HepG2 (cell line): Measurements from ENCODE around the gene NISCH. TPM values are rescaled to one million over a fixed set of nuclear protein-coding genes. Genes with fewer than 3 reads are reported as not detected.

ENCODE experiments used
- AHR ChIP-seq: IDR thresholded peaks from 2 replicates; pipeline ENCODE4 v1.6.1; 2018; ENCODE audit warnings: missing genetic modification reagents, missing compliant biosample characterization
- ARNTL ChIP-seq: sonication (generic); formaldehyde crosslinking; IDR thresholded peaks from 2 replicates; pipeline ENCODE4 v1.4.0; 2020; ENCODE audit warnings: mild to moderate bottlenecking, missing genetic modification reagents
- CC2D1A ChIP-seq: sonication (generic); formaldehyde crosslinking; IDR thresholded peaks from 2 replicates; pipeline ENCODE4 v1.8.1; 2023; ENCODE audit warnings: mild to moderate bottlenecking, missing genetic modification reagents
- FOSL1 ChIP-seq: sonication (generic); formaldehyde crosslinking; IDR thresholded peaks from 2 replicates; pipeline ENCODE4 v1.9.0; 2021; ENCODE audit warnings: missing genetic modification reagents, borderline replicate concordance
- GFI1 ChIP-seq: sonication (generic); formaldehyde crosslinking; IDR thresholded peaks from 2 replicates; pipeline ENCODE4 v1.5.0; 2020; ENCODE audit warnings: missing genetic modification reagents, mild to moderate bottlenecking, borderline replicate concordance
- HDAC1 ChIP-seq: sonication (generic); formaldehyde crosslinking; IDR thresholded peaks from 2 replicates; pipeline ENCODE4 v1.5.1; 2020; ENCODE audit warnings: mild to moderate bottlenecking, missing genetic modification reagents
- JUN ChIP-seq: sonication (generic); formaldehyde crosslinking; IDR thresholded peaks from 2 replicates; pipeline ENCODE4 v1.4.0; 2020; ENCODE audit warnings: mild to moderate bottlenecking, missing genetic modification reagents
- KAT8 ChIP-seq: IDR thresholded peaks from 2 replicates; pipeline ENCODE4 v1.6.1; 2016; ENCODE audit warnings: missing genetic modification reagents, missing compliant biosample characterization
- NPAS2 ChIP-seq: sonication (generic); formaldehyde crosslinking; IDR thresholded peaks from 2 replicates; pipeline ENCODE4 v1.8.0; 2022; ENCODE audit warnings: mild to moderate bottlenecking, missing genetic modification reagents, borderline replicate concordance
- PCBP1 ChIP-seq: fragments of 200-400 bp; formaldehyde crosslinking; IDR thresholded peaks from 2 replicates; pipeline ENCODE4 v1.6.1; 2017; ENCODE audit warnings: mild to moderate bottlenecking, low read depth, low read length, borderline replicate concordance
- SIX4 ChIP-seq: sonication (generic); formaldehyde crosslinking; IDR thresholded peaks from 2 replicates; pipeline ENCODE4 v1.4.0; 2020; ENCODE audit warnings: missing genetic modification reagents
- SMARCE1 ChIP-seq: fragments of 450-650 bp; IDR thresholded peaks from 2 replicates; pipeline ENCODE4 v1.6.1; 2017; ENCODE audit warnings: borderline replicate concordance
- TRIM24 ChIP-seq: sonication (generic); formaldehyde crosslinking; IDR thresholded peaks from 2 replicates; pipeline ENCODE4 v1.8.0; 2022; ENCODE audit warnings: mild to moderate bottlenecking, missing genetic modification reagents
- ZNF530 ChIP-seq: sonication (generic); formaldehyde crosslinking; IDR thresholded peaks from 2 replicates; pipeline ENCODE4 v1.5.0; 2020; ENCODE audit warnings: low read depth, mild to moderate bottlenecking, missing genetic modification reagents
- ZNF605 ChIP-seq: sonication (generic); formaldehyde crosslinking; IDR thresholded peaks from 2 replicates; pipeline ENCODE4 v1.8.0; 2022; ENCODE audit warnings: mild to moderate bottlenecking, missing genetic modification reagents
- ZNF749 ChIP-seq: sonication (generic); formaldehyde crosslinking; IDR thresholded peaks from 2 replicates; pipeline ENCODE4 v1.8.0; 2022; ENCODE audit warnings: mild to moderate bottlenecking, missing genetic modification reagents, moderate library complexity, borderline replicate concordance
- ZNF773 ChIP-seq: sonication (generic); formaldehyde crosslinking; IDR thresholded peaks from 2 replicates; pipeline ENCODE4 v1.4.0; 2020; ENCODE audit warnings: missing genetic modification reagents, borderline replicate concordance
- ZNF782 ChIP-seq: sonication (generic); formaldehyde crosslinking; IDR thresholded peaks from 2 replicates; pipeline ENCODE4 v1.4.0; 2020; ENCODE audit warnings: missing genetic modification reagents, mild to moderate bottlenecking, borderline replicate concordance
- polyA plus RNA-seq, 8 experiments: library from polyadenylated mRNA; depleted of rRNA in 3 of 8; stranded (reverse) in 7 of 8; unstranded in 1 of 8; fragments of >200 nt; fragmentation: Illumina TruSeq in 4 of 8; extraction: Trizol in 4 of 8; gene quantifications; 2 replicates each; pipeline versions ENCODE4 v1.2.1 to v1.2.3, GENCODE V29; 2011 to 2016; ENCODE audit warnings: low read depth in 4 of 8, missing spikeins in 1 of 8, mixed read lengths in 1 of 8; ENCODE audit not compliant: insufficient read depth in 1 of 8
- total RNA-seq, 5 experiments: library from RNA; depleted of rRNA; stranded (reverse); fragments of >200 nt; fragmentation: Illumina TruSeq; extraction: Trizol; gene quantifications; 2 replicates each; pipeline ENCODE4 v1.2.3, GENCODE V29; 2016; ENCODE audit warnings: low read depth in 1 of 5
- TF ChIP-seq, protein P1 (sequence below): IDR thresholded peaks from 2 replicates; pipeline ENCODE4 v1.6.1; 2016; ENCODE audit warnings: missing genetic modification reagents, missing compliant biosample characterization
- TF ChIP-seq, protein P2 (sequence below): IDR thresholded peaks from 2 replicates; pipeline ENCODE4 v1.6.1; 2016; ENCODE audit warnings: missing compliant biosample characterization, missing genetic modification reagents, borderline replicate concordance
- TF ChIP-seq, protein P3 (sequence below): sonication (generic); formaldehyde crosslinking; IDR thresholded peaks from 2 replicates; pipeline ENCODE4 v1.4.0; 2020; ENCODE audit warnings: missing genetic modification reagents
- TF ChIP-seq, protein P4 (sequence below): sonication (generic); formaldehyde crosslinking; IDR thresholded peaks from 2 replicates; pipeline ENCODE4 v1.4.0; 2020; ENCODE audit warnings: missing genetic modification reagents, mild to moderate bottlenecking, borderline replicate concordance
- TF ChIP-seq, protein P5 (sequence below): IDR thresholded peaks from 2 replicates; pipeline ENCODE4 v1.6.1; 2012; ENCODE audit warnings: low read length, improper control_type of control experiment

NISCH gene
- total and polyA plus RNA-seq, 2 of the 13 experiments (the other 11 are each of a cell fraction or from before 2014, with no cell fraction given): 27.0 to 47.6 TPM

GRCh38 chr3:52429779-52430415 lies 25.5 kb upstream of the NISCH start (continued):
- TF ChIP-seq SIX4: no peak
- no peak for TF ChIP-seq CC2D1A
- TF ChIP-seq, protein P1, sequence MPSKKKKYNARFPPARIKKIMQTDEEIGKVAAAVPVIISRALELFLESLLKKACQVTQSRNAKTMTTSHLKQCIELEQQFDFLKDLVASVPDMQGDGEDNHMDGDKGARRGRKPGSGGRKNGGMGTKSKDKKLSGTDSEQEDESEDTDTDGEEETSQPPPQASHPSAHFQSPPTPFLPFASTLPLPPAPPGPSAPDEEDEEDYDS (CRISPR knock-in tag): peak; percentile 70; the same call in 1 of the 2 replicates
- no peak for TF ChIP-seq TRIM24 (CRISPR knock-in tag)
- TF ChIP-seq, protein P2, sequence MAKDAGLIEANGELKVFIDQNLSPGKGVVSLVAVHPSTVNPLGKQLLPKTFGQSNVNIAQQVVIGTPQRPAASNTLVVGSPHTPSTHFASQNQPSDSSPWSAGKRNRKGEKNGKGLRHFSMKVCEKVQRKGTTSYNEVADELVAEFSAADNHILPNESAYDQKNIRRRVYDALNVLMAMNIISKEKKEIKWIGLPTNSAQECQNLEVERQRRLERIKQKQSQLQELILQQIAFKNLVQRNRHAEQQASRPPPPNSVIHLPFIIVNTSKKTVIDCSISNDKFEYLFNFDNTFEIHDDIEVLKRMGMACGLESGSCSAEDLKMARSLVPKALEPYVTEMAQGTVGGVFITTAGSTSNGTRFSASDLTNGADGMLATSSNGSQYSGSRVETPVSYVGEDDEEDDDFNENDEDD (CRISPR knock-in tag): peak; percentile 67; the same call in 1 of the 2 replicates
- TF ChIP-seq NPAS2 (CRISPR knock-in tag): no peak
- no peak; the same call in 1 of the 2 replicates for TF ChIP-seq AHR (CRISPR knock-in tag)
- peak; percentile 48 for TF ChIP-seq KAT8 (CRISPR knock-in tag)
- TF ChIP-seq ZNF605 (CRISPR knock-in tag): peak; percentile 69
- TF ChIP-seq, protein P3, sequence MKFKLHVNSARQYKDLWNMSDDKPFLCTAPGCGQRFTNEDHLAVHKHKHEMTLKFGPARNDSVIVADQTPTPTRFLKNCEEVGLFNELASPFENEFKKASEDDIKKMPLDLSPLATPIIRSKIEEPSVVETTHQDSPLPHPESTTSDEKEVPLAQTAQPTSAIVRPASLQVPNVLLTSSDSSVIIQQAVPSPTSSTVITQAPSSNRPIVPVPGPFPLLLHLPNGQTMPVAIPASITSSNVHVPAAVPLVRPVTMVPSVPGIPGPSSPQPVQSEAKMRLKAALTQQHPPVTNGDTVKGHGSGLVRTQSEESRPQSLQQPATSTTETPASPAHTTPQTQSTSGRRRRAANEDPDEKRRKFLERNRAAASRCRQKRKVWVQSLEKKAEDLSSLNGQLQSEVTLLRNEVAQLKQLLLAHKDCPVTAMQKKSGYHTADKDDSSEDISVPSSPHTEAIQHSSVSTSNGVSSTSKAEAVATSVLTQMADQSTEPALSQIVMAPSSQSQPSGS (CRISPR knock-in tag): peak; percentile 95
- TF ChIP-seq GFI1 (CRISPR knock-in tag): peak; percentile 99
- peak; percentile 100 for TF ChIP-seq JUN (CRISPR knock-in tag)
- no peak for TF ChIP-seq ZNF530 (CRISPR knock-in tag)
- no peak for TF ChIP-seq SMARCE1
- no peak for TF ChIP-seq ZNF782 (CRISPR knock-in tag)
- peak; percentile 62 for TF ChIP-seq ARNTL (CRISPR knock-in tag)
- no peak; the same call in 1 of the 2 replicates for TF ChIP-seq ZNF749
- no peak for TF ChIP-seq PCBP1
- no peak for TF ChIP-seq ZNF773 (CRISPR knock-in tag)
- peak; percentile 84 for TF ChIP-seq HDAC1 (CRISPR knock-in tag)
- TF ChIP-seq, protein P4, sequence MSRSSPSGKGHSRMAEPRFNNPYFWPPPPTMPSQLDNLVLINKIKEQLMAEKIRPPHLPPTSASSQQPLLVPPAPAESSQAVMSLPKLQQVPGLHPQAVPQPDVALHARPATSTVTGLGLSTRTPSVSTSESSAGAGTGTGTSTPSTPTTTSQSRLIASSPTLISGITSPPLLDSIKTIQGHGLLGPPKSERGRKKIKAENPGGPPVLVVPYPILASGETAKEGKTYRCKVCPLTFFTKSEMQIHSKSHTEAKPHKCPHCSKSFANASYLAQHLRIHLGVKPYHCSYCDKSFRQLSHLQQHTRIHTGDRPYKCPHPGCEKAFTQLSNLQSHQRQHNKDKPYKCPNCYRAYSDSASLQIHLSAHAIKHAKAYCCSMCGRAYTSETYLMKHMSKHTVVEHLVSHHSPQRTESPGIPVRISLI (CRISPR knock-in tag): peak; percentile 85
- TF ChIP-seq, protein P5, sequence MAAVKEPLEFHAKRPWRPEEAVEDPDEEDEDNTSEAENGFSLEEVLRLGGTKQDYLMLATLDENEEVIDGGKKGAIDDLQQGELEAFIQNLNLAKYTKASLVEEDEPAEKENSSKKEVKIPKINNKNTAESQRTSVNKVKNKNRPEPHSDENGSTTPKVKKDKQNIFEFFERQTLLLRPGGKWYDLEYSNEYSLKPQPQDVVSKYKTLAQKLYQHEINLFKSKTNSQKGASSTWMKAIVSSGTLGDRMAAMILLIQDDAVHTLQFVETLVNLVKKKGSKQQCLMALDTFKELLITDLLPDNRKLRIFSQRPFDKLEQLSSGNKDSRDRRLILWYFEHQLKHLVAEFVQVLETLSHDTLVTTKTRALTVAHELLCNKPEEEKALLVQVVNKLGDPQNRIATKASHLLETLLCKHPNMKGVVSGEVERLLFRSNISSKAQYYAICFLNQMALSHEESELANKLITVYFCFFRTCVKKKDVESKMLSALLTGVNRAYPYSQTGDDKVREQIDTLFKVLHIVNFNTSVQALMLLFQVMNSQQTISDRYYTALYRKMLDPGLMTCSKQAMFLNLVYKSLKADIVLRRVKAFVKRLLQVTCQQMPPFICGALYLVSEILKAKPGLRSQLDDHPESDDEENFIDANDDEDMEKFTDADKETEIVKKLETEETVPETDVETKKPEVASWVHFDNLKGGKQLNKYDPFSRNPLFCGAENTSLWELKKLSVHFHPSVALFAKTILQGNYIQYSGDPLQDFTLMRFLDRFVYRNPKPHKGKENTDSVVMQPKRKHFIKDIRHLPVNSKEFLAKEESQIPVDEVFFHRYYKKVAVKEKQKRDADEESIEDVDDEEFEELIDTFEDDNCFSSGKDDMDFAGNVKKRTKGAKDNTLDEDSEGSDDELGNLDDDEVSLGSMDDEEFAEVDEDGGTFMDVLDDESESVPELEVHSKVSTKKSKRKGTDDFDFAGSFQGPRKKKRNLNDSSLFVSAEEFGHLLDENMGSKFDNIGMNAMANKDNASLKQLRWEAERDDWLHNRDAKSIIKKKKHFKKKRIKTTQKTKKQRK: no peak
- no peak for TF ChIP-seq FOSL1 (CRISPR knock-in tag)
